Neural cell (in vitro differentiated cells): ENCODE data around the gene VASN.

Experiments
- CTCF ChIP-seq: fragments of 450-650 bp; IDR thresholded peaks from 2 replicates; pipeline ENCODE4 v1.5.1; 2014; ENCODE audit warnings: antibody characterized with exemption, mild to moderate bottlenecking, moderate library complexity; ENCODE audit not compliant: poor library complexity, severe bottlenecking
- EP300 ChIP-seq: fragments of 450-650 bp; conservative IDR thresholded peaks from 2 replicates; pipeline ENCODE4 v1.6.1; 2014; ENCODE audit warnings: antibody characterized with exemption, mild to moderate bottlenecking, moderate library complexity; ENCODE audit not compliant: poor library complexity, severe bottlenecking
- EZH2 ChIP-seq: fragments of 200-600, 300-800 bp; shearing (Covaris generic), sonication (generic); IDR thresholded peaks from 2 replicates; pipeline ENCODE4 v1.6.1; 2014; ENCODE audit warnings: antibody characterized with exemption, low read length, borderline replicate concordance, mild to moderate bottlenecking; ENCODE audit not compliant: insufficient read depth, poor library complexity, severe bottlenecking
- MXI1 ChIP-seq: fragments of 450-650 bp; conservative IDR thresholded peaks from 2 replicates; pipeline ENCODE4 v1.6.1; 2014; ENCODE audit warnings: antibody characterized with exemption, mild to moderate bottlenecking; ENCODE audit not compliant: poor library complexity, severe bottlenecking
- POLR2AphosphoS5 ChIP-seq: IDR thresholded peaks from 2 replicates; pipeline ENCODE4 v1.6.1; 2012
- RAD21 ChIP-seq: fragments of 450-650 bp; conservative IDR thresholded peaks from 2 replicates; pipeline ENCODE4 v1.6.1; 2014; ENCODE audit warnings: antibody characterized with exemption, mild to moderate bottlenecking, moderate library complexity
- TAF1 ChIP-seq: IDR thresholded peaks from 2 replicates; pipeline ENCODE4 v1.6.1; 2012; ENCODE audit warnings: low read depth

- no peak for TF ChIP-seq TAF1
- no peak for TF ChIP-seq CTCF
- no peak for TF ChIP-seq POLR2AphosphoS5
- TF ChIP-seq MXI1, result no peak
- no peak for TF ChIP-seq EP300
- no peak for TF ChIP-seq RAD21
- no peak for TF ChIP-seq EZH2
Observed at GRCh38 chr16:4372001-4372577, 441 bp downstream of the VASN start.
